HepG2 (cell line): ENCODE results near the gene SLC2A8. TPM values are rescaled to one million over a fixed set of nuclear protein-coding genes. Genes with fewer than 3 reads are reported as not detected.

Experiments used
- ATAC-seq: fragments of 200-7000 bp; cut with Tn5 transposase; 3 replicates; pipeline ENCODE4 v1.9.1; 2020; ENCODE audit warnings: mild to moderate bottlenecking, moderate library complexity
- BruUV-seq: library from RNA; stranded (reverse); fragments of 400-500 nt; replicated peaks from 2 replicates; lab custom pipeline; 2021; lab: Mats Ljungman, UMichigan
- CTCF ChIA-PET: fragments of 300-600 bp; formaldehyde crosslinking; extraction: SDS; loops from one replicate; lab custom pipeline; 2021; ENCODE audit warnings: low total read pairs, inconsistent platforms, low intra/inter-chr PET ratio; lab: Yijun Ruan, JAX
- POLR2A ChIA-PET: fragments of 350-600 bp; sonication (Branson Sonifier 250); formaldehyde crosslinking; loops from one replicate; lab custom pipeline; 2020; ENCODE audit warnings: antibody characterized with exemption, inconsistent platforms; lab: Yijun Ruan, JAX
- DNase-seq: peaks from one replicate; pipeline ENCODE4 v3.0.0-alpha.2; 2015; ENCODE audit warnings: low spot score
- FAIRE-seq: peaks from 3 replicates; lab custom pipeline; 2011; peaks lifted over from hg19 to GRCh38; lab: Jason Lieb, UNC
- H2AFZ ChIP-seq: one replicate; pipeline ENCODE4 v1.6.1; 2011; ENCODE audit warnings: low read length, inconsistent platforms
- H3K27ac ChIP-seq: fragments of 300-600 bp; 3 replicates; pipeline ENCODE4 v1.8.0; 2011; ENCODE audit warnings: mixed run types, mild to moderate bottlenecking, mixed read lengths, low read length, inconsistent platforms; ENCODE audit not compliant: insufficient read depth; ENCODE audit errors: extremely low read length
- H3K27me3 ChIP-seq, 2 experiments: fragments of 200-600 bp in 1 of 2; 2 replicates in 1 of 2; 3 replicates in 1 of 2; pipeline versions ENCODE4 v1.6.0 to v1.8.0; 2011; ENCODE audit warnings: low read length in 2 of 2, mild to moderate bottlenecking in 2 of 2, moderate library complexity in 2 of 2, inconsistent platforms in 1 of 2; ENCODE audit not compliant: insufficient read depth in 2 of 2, control insufficient read depth in 1 of 2
- H3K36me3 ChIP-seq, 2 experiments: fragments of 200-600 bp in 1 of 2; replicated peaks in 1 of 2; 2 replicates in 1 of 2; 3 replicates in 1 of 2; pipeline versions ENCODE4 v1.5.1 to v1.8.0; 2011; ENCODE audit warnings: low read length in 2 of 2, inconsistent platforms in 1 of 2; ENCODE audit not compliant: insufficient read depth in 2 of 2, control insufficient read depth in 1 of 2
- H3K4me1 ChIP-seq: 2 replicates; pipeline ENCODE4 v1.5.1; 2012; ENCODE audit warnings: low read length, inconsistent platforms; ENCODE audit not compliant: insufficient read depth
- H3K4me2 ChIP-seq: 2 replicates; pipeline ENCODE4 v1.6.0; 2011; ENCODE audit warnings: low read depth, low read length, inconsistent platforms
- H3K4me3 ChIP-seq, 3 experiments: fragments of 200-600 bp in 1 of 3; sonication (generic), shearing (Covaris generic) in 1 of 3; replicated peaks in 1 of 3; 2 replicates each; pipeline ENCODE4 v1.5.1; 2011 to 2016; ENCODE audit warnings: low read length in 3 of 3, inconsistent platforms in 2 of 3, low read depth in 2 of 3, mild to moderate bottlenecking in 2 of 3, control low read depth in 1 of 3, mixed read lengths in 1 of 3; ENCODE audit not compliant: insufficient read depth in 1 of 3
- H3K79me2 ChIP-seq: one replicate; pipeline ENCODE4 v1.6.1; 2011; ENCODE audit warnings: low read length, inconsistent platforms; ENCODE audit not compliant: insufficient read depth
- H3K9ac ChIP-seq: 2 replicates; pipeline ENCODE4 v1.6.0; 2011; ENCODE audit warnings: mild to moderate bottlenecking, low read depth, low read length, inconsistent platforms; ENCODE audit not compliant: insufficient read depth
- H3K9me3 ChIP-seq: 2 replicates; pipeline ENCODE4 v1.5.1; 2012; ENCODE audit warnings: mild to moderate bottlenecking, low read length
- H4K20me1 ChIP-seq: 2 replicates; pipeline ENCODE4 v1.6.0; 2011; ENCODE audit warnings: inconsistent platforms, mild to moderate bottlenecking, low read length, moderate library complexity; ENCODE audit not compliant: insufficient read depth
- AGO1 ChIP-seq: fragments of 200-400 bp; formaldehyde crosslinking; IDR thresholded peaks from 2 replicates; pipeline ENCODE4 v1.6.1; 2017; ENCODE audit warnings: mild to moderate bottlenecking, low read depth, low read length, moderate library complexity; ENCODE audit not compliant: poor library complexity, severe bottlenecking
- KDM1A ChIP-seq: IDR thresholded peaks from 2 replicates; pipeline ENCODE4 v1.6.1; 2016; ENCODE audit warnings: missing compliant biosample characterization
- MYNN ChIP-seq: sonication (generic); formaldehyde crosslinking; IDR thresholded peaks from 2 replicates; pipeline ENCODE4 v1.4.0; 2020; ENCODE audit warnings: mild to moderate bottlenecking, low read depth, missing genetic modification reagents
- NFYB ChIP-seq: sonication (generic); formaldehyde crosslinking; IDR thresholded peaks from 2 replicates; pipeline ENCODE4 v1.4.0; 2020; ENCODE audit warnings: missing genetic modification reagents
- NKX3-1 ChIP-seq: sonication (generic); formaldehyde crosslinking; IDR thresholded peaks from 2 replicates; pipeline ENCODE4 v1.5.0; 2020; ENCODE audit warnings: missing genetic modification reagents
- NR2C2 ChIP-seq: sonication (generic); formaldehyde crosslinking; IDR thresholded peaks from 2 replicates; pipeline ENCODE4 v1.4.0; 2020; ENCODE audit warnings: missing genetic modification reagents, mild to moderate bottlenecking, moderate library complexity, borderline replicate concordance
- RFXAP ChIP-seq: sonication (generic); formaldehyde crosslinking; IDR thresholded peaks from 2 replicates; pipeline ENCODE4 v1.4.0; 2020; ENCODE audit warnings: missing genetic modification reagents, borderline replicate concordance
- SALL2 ChIP-seq: sonication (generic); formaldehyde crosslinking; IDR thresholded peaks from 2 replicates; pipeline ENCODE4 v1.8.1; 2023; ENCODE audit warnings: mild to moderate bottlenecking, missing genetic modification reagents, inconsistent platforms
- TEAD3 ChIP-seq: optimal IDR thresholded peaks from 2 replicates; pipeline ENCODE3; 2016; ENCODE audit warnings: borderline replicate concordance
- ZFX ChIP-seq: sonication (generic); formaldehyde crosslinking; IDR thresholded peaks from 2 replicates; pipeline ENCODE4 v1.4.0; 2020; ENCODE audit warnings: mild to moderate bottlenecking, low read depth, missing genetic modification reagents, moderate library complexity
- ZNF224 ChIP-seq: sonication (generic); formaldehyde crosslinking; IDR thresholded peaks from 2 replicates; pipeline ENCODE4 v1.5.0; 2020; ENCODE audit warnings: mild to moderate bottlenecking, missing genetic modification reagents
- ZNF672 ChIP-seq: sonication (generic); formaldehyde crosslinking; IDR thresholded peaks from 2 replicates; pipeline ENCODE4 v1.8.1; 2022; ENCODE audit warnings: missing genetic modification reagents
- ZNF737 ChIP-seq: sonication (generic); formaldehyde crosslinking; IDR thresholded peaks from 2 replicates; pipeline ENCODE4 v1.5.0; 2020; ENCODE audit warnings: missing genetic modification reagents, mild to moderate bottlenecking, borderline replicate concordance
- WGBS: methylation state at CpG from one replicate; pipeline ENCODE4 v1.1.6; 2017; ENCODE audit warnings: low lambda C conversion rate; 5-methylcytosine and 5-hydroxymethylcytosine counted together
- in situ Hi-C: cut with HindIII; loops from 2 replicates; pipeline ENCODE4 v1.10.0; 2017; ENCODE audit warnings: low pct_unique_long_range_greater_than_20kb; ENCODE audit not compliant: extremely low pct_ligation_motif_present
- intact Hi-C: fragments of 100-400 bp; cut with micrococcal nuclease; formaldehyde crosslinking; loops from one replicate; pipeline ENCODE4 v1.10.0; 2022; ENCODE audit not compliant: unreplicated experiment
- polyA plus RNA-seq, 8 experiments: library from polyadenylated mRNA; depleted of rRNA in 3 of 8; stranded (reverse) in 7 of 8; unstranded in 1 of 8; fragments of >200 nt; fragmentation: Illumina TruSeq in 4 of 8; extraction: Trizol in 4 of 8; gene quantifications; 2 replicates each; pipeline versions ENCODE4 v1.2.1 to v1.2.3, GENCODE V29; 2011 to 2016; ENCODE audit warnings: low read depth in 4 of 8, missing spikeins in 1 of 8, mixed read lengths in 1 of 8; ENCODE audit not compliant: insufficient read depth in 1 of 8
- total RNA-seq, 5 experiments: library from RNA; depleted of rRNA; stranded (reverse); fragments of >200 nt; fragmentation: Illumina TruSeq; extraction: Trizol; gene quantifications; 2 replicates each; pipeline ENCODE4 v1.2.3, GENCODE V29; 2016; ENCODE audit warnings: low read depth in 1 of 5
- TF ChIP-seq, protein P1 (sequence below), 2 experiments: sonication (generic) in 1 of 2; formaldehyde crosslinking in 1 of 2; IDR thresholded peaks; 2 replicates each; pipeline versions ENCODE4 v1.4.0 to v1.6.1; 2018 to 2020; ENCODE audit warnings: missing genetic modification reagents in 2 of 2, borderline replicate concordance in 1 of 2, low read depth in 1 of 2, mild to moderate bottlenecking in 1 of 2, missing biosample characterization in 1 of 2
- TF ChIP-seq, protein P2 (sequence below): sonication (generic); formaldehyde crosslinking; IDR thresholded peaks from 2 replicates; pipeline ENCODE4 v1.4.0; 2020; ENCODE audit warnings: missing genetic modification reagents
- TF ChIP-seq, protein P3 (sequence below): sonication (generic); formaldehyde crosslinking; IDR thresholded peaks from 2 replicates; pipeline ENCODE4 v1.5.1; 2020; ENCODE audit warnings: mild to moderate bottlenecking, missing genetic modification reagents, moderate library complexity
- TF ChIP-seq, protein P4 (sequence below): sonication (generic); formaldehyde crosslinking; IDR thresholded peaks from 2 replicates; pipeline ENCODE4 v1.4.0; 2020; ENCODE audit warnings: missing genetic modification reagents
- TF ChIP-seq, protein P5 (sequence below): IDR thresholded peaks from 2 replicates; pipeline ENCODE4 v1.6.1; 2016; ENCODE audit warnings: low read depth

Gene SLC2A8
- total and polyA plus RNA-seq, 2 of the 13 experiments (the other 11 are each of a cell fraction or from before 2014, with no cell fraction given): 22.6 to 48.6 TPM

DNA sequence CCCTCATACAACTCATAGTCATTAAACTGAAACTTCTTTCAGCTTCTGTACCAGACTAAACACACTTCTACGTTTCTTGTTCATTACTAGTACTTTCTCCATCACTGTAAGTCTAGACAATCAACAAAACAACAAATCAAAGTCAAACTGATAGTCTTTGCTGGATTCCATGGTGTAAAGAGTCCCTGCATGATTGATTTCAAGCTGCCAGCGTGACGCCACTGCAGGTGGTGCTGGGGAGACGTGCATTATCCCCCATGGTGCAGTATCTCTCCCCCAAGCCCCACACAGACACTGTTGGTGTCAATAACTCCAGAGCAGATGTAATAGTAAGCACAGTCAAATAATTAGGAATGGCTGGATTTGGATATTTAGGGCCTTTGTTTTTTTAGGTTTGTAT, 10.7 kb upstream of the SLC2A8 start:
- in situ Hi-C loops: no loop called here
- H4K20me1 ChIP-seq: no peaks in the 10 kb centered on the region
- H3K36me3 ChIP-seq: no peaks in the 10 kb centered on the region
- 81% methylated on average over 4 of the region's 4 CpGs for WGBS
- no peak overlapping the region for H3K9ac ChIP-seq
- peaks cover 41% of the 10 kb centered on the region for H3K4me1 ChIP-seq
- no peak for DNase-seq
- no peak for ATAC-seq
- H3K9me3 ChIP-seq: no peaks in the 10 kb centered on the region
- POLR2A ChIA-PET: no interaction called here
- no peak overlapping the region for H3K4me3 ChIP-seq
- no TSS peak for BruUV-seq
- no peak overlapping the region for H3K27ac ChIP-seq
- H2AFZ ChIP-seq: no peak overlapping the region
- no peaks in the 10 kb centered on the region for H3K27me3 ChIP-seq
- H3K79me2 ChIP-seq: no peaks in the 10 kb centered on the region
- no peak overlapping the region for H3K4me2 ChIP-seq
- intact Hi-C loops: no loop called here
- FAIRE-seq: no peak
- CTCF ChIA-PET: no interaction called here
- TF ChIP-seq RFXAP (CRISPR knock-in tag): no peak
- no peak for TF ChIP-seq NKX3-1 (CRISPR knock-in tag)
- TF ChIP-seq KDM1A (CRISPR knock-in tag): no peak
- TF ChIP-seq NR2C2: no peak
- TF ChIP-seq, protein P1, sequence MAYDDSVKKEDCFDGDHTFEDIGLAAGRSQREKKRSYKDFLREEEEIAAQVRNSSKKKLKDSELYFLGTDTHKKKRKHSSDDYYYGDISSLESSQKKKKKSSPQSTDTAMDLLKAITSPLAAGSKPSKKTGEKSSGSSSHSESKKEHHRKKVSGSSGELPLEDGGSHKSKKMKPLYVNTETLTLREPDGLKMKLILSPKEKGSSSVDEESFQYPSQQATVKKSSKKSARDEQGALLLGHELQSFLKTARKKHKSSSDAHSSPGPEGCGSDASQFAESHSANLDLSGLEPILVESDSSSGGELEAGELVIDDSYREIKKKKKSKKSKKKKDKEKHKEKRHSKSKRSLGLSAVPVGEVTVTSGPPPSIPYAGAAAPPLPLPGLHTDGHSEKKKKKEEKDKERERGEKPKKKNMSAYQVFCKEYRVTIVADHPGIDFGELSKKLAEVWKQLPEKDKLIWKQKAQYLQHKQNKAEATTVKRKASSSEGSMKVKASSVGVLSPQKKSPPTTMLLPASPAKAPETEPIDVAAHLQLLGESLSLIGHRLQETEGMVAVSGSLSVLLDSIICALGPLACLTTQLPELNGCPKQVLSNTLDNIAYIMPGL (CRISPR knock-in tag; IDR thresholded peaks at IDR 0.05; ENCODE audit: borderline replicate concordance in 1 of 2, low read depth in 1 of 2): no peak
- no peak for TF ChIP-seq ZNF737 (CRISPR knock-in tag)
- TF ChIP-seq, protein P2, sequence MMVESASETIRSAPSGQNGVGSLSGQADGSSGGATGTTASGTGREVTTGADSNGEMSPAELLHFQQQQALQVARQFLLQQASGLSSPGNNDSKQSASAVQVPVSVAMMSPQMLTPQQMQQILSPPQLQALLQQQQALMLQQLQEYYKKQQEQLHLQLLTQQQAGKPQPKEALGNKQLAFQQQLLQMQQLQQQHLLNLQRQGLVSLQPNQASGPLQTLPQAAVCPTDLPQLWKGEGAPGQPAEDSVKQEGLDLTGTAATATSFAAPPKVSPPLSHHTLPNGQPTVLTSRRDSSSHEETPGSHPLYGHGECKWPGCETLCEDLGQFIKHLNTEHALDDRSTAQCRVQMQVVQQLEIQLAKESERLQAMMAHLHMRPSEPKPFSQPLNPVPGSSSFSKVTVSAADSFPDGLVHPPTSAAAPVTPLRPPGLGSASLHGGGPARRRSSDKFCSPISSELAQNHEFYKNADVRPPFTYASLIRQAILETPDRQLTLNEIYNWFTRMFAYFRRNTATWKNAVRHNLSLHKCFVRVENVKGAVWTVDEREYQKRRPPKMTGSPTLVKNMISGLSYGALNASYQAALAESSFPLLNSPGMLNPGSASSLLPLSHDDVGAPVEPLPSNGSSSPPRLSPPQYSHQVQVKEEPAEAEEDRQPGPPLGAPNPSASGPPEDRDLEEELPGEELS (CRISPR knock-in tag): no peak
- TF ChIP-seq ZNF672 (CRISPR knock-in tag): no peak
- no peak for TF ChIP-seq SALL2 (CRISPR knock-in tag)
- TF ChIP-seq AGO1: no peak
- TF ChIP-seq NFYB (CRISPR knock-in tag): no peak
- TF ChIP-seq, protein P3, sequence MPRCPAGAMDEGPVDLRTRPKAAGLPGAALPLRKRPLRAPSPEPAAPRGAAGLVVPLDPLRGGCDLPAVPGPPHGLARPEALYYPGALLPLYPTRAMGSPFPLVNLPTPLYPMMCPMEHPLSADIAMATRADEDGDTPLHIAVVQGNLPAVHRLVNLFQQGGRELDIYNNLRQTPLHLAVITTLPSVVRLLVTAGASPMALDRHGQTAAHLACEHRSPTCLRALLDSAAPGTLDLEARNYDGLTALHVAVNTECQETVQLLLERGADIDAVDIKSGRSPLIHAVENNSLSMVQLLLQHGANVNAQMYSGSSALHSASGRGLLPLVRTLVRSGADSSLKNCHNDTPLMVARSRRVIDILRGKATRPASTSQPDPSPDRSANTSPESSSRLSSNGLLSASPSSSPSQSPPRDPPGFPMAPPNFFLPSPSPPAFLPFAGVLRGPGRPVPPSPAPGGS: no peak
- TF ChIP-seq ZFX (CRISPR knock-in tag): no peak
- no peak for TF ChIP-seq ZNF224 (CRISPR knock-in tag)
- no peak for TF ChIP-seq TEAD3
- TF ChIP-seq, protein P4, sequence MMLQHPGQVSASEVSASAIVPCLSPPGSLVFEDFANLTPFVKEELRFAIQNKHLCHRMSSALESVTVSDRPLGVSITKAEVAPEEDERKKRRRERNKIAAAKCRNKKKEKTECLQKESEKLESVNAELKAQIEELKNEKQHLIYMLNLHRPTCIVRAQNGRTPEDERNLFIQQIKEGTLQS (CRISPR knock-in tag): no peak
- TF ChIP-seq, protein P5, sequence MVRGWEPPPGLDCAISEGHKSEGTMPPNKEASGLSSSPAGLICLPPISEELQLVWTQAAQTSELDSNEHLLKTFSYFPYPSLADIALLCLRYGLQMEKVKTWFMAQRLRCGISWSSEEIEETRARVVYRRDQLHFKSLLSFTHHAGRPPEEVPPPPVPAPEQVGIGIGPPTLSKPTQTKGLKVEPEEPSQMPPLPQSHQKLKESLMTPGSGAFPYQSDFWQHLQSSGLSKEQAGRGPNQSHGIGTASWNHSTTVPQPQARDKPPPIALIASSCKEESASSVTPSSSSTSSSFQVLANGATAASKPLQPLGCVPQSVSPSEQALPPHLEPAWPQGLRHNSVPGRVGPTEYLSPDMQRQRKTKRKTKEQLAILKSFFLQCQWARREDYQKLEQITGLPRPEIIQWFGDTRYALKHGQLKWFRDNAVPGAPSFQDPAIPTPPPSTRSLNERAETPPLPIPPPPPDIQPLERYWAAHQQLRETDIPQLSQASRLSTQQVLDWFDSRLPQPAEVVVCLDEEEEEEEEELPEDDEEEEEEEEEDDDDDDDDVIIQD: no peak
- no peak for TF ChIP-seq MYNN
